ENCODE results near the gene CLPSL2. TPM values are rescaled to one million over a fixed set of nuclear protein-coding genes. Genes with fewer than 3 reads are reported as not detected.
A peak's percentile ranks its signal among the peaks of the same experiment; 100 is the strongest.

Gene CLPSL2
- total RNA-seq, 1 donor from 2014 or later: not detected

DNA sequence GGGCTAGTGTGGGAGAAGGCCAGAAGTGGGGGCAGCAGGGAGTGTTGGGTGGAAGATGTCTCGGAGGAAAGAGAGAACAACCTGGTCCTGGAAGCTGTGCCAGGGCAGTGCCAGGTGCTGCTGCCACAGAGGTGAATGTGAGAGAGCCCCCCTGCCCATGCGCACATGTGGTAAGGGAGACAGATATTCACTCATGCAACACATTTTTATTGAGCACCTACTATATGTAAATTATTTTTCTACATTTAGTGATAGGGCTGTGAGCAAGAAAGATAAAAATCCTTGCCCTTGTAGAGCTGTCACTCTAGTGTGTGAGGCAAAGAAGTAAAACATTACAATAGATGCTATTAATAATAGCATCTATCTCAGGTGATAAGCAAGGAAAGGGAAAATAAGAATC lies 4.9 kb downstream of the CLPSL2 start:
- DNase-seq (ENCODE audit: low spot score): no peak
- intact Hi-C loops (cut with DNase I): no loop called here

DNA sequence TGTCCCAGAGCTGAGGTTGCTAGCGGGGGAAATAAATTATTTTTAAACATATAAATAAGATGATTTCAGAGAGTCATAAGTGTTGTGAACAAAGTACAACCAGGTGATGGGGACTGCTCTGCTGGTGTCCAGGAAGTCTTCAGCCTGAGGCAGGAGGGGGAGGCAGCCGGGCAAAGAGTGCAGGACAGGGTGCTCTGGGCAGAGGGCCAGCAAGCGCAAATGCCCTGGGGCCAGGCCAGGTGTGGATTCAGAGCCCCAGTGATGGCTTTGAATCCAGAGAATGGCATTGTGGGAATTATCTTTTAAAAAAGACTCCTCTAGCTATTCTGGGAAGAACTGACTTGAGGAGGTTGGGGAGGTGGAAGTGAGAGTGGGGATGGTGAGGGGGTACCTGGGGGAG lies 6.0 kb downstream of the CLPSL2 start:
- intact Hi-C loops (cut with DNase I): no loop called here
- no peak for DNase-seq (ENCODE audit: low spot score)

DNA sequence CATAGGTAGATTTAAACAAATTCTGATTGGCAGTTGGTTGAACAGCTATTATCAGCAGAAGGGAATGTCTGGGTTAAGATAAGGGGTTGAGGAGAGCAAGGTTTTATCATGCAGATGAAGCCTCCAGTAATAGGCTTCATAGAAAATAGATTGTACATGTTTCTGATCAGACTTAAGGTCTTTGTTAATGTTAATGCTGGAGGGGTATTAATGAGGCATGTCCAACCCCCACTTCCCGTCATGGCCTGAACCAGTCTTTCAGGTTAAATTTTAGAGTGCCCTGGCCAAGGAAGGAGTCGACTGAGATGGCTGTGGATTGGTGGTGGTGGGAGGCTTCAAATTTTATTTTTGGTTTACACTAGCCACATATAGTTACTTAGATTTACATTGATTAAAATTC lies 7.8 kb downstream of the CLPSL2 start:
- intact Hi-C loops (cut with DNase I): no loop called here
- DNase-seq (ENCODE audit: low spot score): no peak

DNA sequence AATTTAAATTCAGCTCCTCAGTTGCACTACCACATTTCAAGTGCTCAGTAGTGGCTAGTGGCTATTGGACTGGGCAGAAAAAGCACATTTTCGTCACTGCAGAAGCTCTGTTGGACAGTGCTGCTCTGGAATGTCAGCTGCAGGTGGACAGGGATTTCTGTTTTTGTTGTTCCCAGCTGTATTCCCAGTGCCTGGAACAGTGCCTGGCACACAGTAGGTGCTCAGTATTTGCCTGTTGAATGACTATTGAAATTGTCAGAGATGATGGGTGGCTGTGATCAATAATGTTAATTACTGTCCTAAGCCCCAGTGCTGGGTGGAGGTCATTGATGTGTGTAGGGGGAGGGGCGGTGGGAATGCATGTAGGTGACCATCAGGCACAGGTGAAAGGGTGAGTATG lies 9.9 kb downstream of the CLPSL2 start:
- intact Hi-C loops (cut with DNase I): no loop called here
- no peak for DNase-seq (ENCODE audit: low spot score)

DNA sequence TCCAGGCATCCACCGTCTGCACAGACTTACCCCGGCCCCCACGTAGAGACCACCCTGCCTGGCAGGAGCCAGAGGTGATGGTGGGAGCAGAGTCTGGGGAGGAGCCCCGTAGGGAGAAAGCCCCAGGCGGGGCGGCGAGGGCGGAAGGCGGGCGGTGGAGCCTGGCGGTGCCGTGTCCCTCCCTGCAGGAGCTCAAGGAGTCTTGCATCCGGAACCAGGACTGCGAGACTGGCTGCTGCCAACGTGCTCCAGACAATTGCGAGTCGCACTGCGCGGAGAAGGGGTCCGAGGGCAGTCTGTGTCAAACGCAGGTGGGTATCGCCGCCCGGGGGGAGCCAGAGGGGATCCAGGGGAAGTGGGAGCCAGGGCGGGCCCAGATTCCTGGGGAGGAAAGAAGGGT lies 10.4 kb downstream of the CLPSL2 start:
- intact Hi-C loops (cut with DNase I): loop anchor here (1.0 kb wide), 1 partner anchor 11 kb away; no protein-coding TSS in a partner anchor
- no peak for DNase-seq (ENCODE audit: low spot score)

DNA sequence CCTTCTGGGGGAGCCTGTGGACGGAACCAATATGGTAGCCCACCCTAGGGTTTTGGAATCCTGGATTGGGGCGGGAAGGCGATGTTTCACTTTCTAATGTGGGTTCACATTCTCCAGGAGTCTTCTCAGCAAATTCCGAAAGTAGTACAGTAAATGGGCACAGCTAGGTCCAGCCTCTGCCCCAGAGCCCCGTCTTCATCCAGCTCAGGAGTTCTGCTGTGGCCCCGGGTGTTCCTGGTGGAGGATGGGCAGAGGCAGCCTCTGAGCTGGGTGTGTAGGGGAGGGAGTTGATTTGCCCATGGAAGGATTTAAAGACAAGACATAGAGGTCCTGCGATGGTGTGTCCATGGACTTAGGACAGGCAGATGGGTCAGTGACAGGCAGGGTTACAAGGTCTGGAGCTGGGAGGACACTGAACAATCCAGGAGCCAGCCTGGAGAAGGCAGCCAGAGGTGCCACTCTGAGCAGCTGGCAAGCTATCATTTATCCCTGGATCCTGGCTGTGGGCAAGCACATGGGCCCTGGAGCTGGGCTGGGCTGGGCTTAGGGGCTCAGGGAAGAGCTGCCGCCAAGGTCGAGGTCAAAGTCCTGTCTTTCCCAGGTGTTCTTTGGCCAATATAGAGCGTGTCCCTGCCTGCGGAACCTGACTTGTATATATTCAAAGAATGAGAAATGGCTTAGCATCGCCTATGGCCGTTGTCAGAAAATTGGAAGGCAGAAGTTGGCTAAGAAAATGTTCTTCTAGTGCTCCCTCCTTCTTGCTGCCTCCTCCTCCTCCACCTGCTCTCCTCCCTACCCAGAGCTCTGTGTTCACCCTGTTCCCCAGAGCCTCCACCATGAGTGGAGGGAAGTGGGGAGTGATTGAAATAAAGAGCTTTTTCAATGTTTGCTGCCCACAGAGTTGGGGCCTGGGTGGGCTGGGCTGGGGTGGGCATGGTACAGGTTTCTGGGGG lies 11.1 kb downstream of the CLPSL2 start:
- DNase-seq (ENCODE audit: low spot score): no peak
- intact Hi-C loops (cut with DNase I): loop anchor here (1.0 kb wide), 1 partner anchor 11 kb away; no protein-coding TSS in a partner anchor

DNA sequence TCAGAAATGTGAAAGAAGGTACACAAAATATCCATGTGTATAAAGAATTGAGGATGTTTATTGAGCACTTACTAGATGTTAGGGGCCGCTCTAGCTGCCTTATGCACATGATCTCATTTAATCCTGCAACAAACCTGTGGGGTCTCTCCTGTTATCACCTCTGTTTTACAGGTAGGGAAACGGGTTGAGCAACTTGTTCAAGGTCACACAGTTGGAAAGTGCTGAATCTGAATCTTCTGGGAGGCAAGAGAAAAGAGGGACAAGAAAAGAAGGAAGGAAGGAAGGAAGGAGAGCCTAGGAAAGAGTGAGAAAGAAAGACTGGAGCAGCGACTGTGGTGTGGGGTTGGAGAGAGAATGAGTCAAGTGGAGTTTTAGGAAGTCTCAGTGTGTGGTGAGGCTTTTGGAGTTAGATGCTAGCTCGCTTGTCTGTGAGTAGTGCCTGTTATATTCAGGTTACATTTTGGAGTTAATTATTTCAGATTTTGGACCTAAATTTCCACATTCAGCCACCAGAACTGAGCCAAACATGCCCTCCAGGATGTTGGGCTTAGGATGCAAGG lies 12.1 kb downstream of the CLPSL2 start:
- intact Hi-C loops (cut with DNase I): no loop called here
- no peak for DNase-seq (ENCODE audit: low spot score)

DNA sequence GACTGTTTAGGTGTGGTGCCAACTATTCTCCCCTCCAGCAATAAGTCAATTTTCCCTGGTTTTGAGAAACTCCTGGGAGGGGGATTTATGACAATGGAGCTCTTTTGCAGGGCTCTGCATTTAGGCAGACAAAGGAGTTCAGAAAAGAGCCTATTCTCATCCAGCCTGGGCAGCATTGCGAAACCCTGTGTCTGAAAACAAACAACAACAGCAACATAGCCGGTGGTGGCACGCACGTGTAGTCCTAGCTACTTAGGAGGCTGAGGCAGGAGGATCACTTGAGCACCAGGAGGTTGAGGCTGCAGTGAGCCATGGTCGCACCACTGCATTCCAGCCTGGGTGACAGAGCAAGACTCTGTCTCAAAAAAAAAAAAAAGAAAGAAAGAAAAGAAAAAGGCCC lies 14.3 kb downstream of the CLPSL2 start:
- intact Hi-C loops (cut with DNase I): no loop called here
- no peak for DNase-seq (ENCODE audit: low spot score)

DNA sequence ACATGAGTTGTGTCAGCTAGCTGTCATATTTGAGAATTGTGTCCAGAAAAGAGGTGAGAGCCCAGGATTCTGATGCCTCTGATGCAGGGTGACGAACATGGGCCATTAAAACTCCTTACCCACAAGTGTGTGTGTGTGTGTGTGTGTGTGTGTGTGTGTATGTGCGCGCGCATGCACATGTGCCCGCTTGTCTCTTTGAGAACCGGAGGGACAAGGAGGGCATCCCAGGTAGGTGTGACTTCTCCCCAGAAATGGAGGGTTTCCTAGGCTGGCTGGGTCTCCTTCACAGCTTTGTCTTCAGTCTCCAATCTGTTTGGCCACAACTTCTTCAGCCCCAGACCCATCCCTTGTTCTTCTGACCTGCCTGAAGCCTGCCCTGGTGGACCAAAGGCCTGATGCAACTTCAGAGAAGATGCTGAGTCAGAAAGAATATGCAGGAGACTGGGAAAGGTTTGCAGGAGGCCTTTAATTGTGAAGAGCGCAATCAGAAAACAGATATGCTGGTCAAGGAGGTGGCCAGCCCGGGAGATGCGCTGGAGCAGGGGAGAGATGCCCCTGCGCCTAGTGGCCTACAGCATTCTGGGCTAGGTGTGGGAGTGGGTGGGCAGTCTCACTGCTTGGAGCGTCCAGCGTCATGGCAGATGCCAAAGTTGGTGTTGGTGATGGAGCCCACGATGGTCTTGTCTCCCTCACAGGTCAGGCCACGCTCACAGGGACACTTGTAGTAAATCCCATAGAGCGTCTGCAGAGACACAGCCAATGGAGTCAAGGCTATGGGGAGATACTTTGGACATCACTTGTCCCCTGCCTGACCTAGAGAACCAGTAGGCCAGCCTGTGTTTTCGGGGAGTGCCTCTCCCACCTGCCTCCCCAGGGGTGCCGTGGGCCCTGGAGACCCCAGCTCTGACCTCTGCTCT lies 18.4 kb downstream of the CLPSL2 start:
- DNase-seq (ENCODE audit: low spot score): no peak
- intact Hi-C loops (cut with DNase I): no loop called here

DNA sequence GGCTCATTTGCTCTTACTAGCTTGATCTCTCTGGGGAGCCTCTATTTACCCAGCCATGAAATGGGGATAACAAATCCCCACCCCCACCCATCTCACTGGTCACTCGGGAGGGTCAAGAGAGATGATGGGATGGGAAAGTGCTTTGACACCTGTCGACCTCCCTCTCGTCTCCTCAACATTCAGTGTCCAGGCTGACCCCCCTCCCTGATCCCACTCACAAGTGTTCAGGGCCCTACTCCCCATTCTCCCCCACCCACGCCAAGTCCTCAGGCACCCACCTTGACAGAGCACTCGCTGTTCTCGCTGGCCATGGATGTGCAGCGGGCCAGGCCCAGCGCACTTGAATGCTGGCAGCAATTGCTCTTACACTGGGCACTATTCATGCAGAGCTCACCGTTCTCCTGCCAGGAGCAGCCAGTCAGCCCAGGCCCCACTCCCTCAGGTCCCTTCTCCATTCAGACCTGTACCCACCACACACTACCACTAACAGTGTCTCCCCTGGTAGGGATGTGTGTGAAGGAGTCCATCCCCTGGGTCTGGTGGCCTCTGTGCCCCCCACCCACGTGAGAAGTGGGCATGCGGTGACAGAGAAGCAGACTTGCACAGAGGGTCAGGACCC lies 19.2 kb downstream of the CLPSL2 start:
- intact Hi-C loops (cut with DNase I): no loop called here
- DNase-seq (ENCODE audit: low spot score): no peak

DNA sequence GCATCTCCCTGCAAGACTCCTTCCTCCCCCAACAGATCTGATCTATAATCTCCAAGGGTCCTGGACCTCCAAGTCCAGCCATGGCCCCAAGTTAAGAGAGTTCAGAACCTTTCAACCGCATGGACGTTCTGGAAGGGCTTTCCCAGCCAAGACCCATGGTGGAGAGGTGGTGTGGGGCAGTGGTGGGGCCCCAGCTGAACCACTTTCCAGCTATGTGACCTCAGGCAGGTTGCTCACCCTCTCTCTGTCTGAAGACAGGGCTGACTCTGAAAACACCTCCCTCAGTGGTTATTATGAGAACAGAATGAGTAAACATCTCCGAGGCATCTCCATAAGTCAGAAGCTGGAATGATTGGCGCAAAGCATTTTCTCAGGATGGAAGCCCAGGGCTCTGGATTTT lies 19.8 kb downstream of the CLPSL2 start:
- intact Hi-C loops (cut with DNase I): no loop called here
- DNase-seq (ENCODE audit: low spot score): peak; percentile 51

DNA sequence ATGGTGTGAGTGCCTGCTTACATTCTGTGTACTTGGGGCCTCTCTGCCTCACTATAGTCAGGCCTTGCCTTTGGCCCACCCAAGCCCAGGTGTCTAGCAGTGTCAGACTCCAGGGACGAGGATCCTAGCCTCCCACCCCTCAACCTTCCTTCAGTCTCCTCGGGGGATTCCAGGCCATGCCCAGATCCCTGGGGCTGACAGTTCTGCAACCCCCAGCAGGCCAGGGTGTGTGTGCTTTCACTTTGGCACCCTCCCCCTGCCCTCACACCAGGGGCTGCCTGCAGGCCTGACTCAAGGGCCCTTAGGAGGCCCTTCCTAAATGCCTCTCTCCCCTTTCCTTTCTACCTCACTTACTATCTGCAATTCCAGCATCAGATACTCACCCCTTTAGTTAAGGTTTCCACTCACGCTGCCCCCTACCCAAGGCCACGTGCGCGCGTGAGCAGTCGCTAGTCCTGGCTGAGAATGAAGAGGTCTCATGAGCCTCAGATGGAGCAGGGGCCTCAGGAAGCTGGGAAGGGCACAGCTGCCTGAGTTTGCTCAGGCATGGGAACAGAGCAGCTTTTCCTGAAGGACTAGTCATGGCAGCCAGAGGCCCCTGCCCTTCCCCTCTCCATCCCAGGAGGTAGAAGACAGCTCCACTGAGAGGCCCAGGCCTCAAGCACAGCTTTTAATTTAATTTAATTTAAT lies 21.6 kb downstream of the CLPSL2 start:
- no peak for DNase-seq (ENCODE audit: low spot score)
- intact Hi-C loops (cut with DNase I): loop anchor here (1.0 kb wide), 1 partner anchor 11 kb away; no protein-coding TSS in a partner anchor

DNA sequence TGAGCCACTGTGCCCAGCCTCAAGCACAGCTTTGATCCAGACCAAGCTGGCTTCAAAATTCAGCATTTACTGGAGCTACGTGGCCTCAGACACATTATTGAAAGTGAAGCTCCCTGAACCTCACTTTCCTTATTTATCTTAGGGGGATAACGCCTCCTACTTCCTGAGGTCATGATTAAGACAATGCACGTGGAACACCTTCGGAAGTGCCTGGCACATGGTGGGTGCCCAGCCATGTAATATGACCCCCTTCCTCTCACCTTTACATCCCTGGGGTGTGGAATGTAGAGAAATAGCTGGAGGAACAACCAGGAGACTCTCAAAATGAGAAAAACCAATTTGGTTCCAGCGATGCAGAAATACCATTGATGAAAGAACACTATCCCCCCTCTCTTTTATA lies 22.3 kb downstream of the CLPSL2 start:
- intact Hi-C loops (cut with DNase I): loop anchor here (1.0 kb wide), 1 partner anchor 11 kb away; no protein-coding TSS in a partner anchor
- no peak for DNase-seq (ENCODE audit: low spot score)

DNA sequence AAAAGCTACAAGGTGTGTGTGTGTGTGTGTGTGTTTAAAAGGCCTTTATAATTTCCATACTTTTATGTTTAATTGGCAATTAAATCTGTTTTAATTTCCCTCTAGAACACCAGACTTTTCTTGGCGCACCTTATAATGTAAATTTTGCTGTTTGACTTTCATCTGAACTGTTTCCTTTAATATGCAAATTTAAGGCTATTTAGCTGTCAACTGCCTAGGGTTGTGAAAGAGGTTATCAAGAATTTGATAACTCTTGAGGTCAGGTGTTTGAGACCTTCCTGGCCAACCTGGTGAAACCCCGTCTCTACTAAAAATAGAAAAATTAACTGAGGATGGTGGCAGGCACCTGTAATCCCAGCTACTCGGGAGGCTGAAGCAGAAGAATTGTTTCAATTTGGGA lies 24.8 kb downstream of the CLPSL2 start:
- no peak for DNase-seq (ENCODE audit: low spot score)
- intact Hi-C loops (cut with DNase I): no loop called here

DNA sequence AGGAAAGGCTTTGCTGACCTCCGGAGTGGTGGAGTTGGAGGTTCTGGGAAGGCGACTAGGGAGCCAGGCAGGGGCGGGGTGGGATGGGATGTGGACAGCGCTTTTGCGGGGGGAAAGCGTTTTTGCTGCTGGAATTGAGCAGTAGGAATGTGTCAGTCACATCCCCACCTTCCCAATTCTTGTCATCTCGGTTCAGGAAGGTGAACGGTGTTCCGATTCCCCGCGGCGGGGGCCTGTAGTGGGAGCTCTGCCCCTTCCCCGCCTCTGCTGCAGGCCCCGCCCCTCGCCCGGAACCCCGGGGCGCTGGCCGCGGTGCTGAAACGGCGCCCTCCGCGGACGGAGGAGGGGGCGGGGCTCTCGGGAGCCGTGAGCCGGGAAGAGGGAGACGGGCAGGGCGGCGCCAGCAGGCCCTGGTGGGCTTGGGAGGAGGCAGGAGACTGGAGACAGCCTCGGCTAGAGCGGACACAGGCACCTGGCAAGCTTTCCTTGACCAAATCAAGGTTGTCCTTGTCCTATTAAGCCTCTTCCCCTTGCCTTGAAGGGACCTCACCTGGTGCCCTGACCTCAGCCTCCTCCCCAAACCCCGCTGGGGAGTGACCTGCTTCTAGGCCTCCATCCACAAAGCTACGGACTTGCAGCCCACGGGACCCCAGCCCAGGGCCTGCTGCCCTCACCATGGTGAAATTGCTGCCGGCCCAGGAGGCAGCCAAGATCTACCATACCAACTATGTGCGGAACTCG lies 28.8 kb downstream of the CLPSL2 start, which contains the start of gene LHFPL5:
Gene LHFPL5 (plus strand): TSS at position 357 of the 741 bp plus-strand sequence. CDS start 319 bp downstream, at position 676.
- intact Hi-C loops (cut with DNase I): no loop called here
- DNase-seq (ENCODE audit: low spot score): no peak

DNA sequence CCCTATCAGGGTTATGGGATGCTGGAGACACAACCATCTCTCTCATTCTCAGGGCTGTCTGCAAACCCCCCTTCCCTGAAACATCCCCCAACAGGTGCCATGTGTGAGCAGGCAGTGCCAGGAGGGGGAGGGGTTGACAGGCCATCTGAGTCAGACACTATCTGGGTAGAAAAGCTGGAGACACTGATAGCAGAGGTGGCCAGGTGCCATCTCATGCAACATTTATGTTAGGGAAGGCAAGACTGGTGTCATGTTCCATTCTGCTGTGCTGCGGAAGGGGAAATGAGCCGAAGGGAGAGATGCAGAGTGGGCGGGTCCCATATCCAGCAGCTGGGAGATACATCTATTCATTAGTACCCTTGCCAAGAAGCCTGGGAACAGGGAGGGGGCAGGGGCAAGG lies 32.3 kb downstream of the CLPSL2 start:
- intact Hi-C loops (cut with DNase I): no loop called here

DNA sequence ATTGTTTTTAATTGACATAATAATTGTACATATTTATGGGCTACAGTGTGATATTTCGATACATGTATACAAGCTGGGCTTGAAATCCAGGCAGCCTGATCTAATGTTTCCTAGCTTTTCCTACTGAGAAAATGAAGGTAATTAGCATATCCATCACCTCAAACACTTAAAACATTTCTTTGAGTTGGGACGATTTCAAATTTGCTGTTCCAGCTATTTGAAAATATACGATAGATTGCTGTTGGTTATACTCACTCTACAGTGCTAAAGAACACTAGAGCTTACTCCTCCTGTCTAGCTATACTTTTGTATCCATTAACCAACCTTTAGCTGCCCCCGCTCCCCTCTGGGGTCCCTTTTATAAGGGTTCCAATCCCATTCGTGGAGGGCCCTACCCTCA lies 33.4 kb downstream of the CLPSL2 start:
- intact Hi-C loops (cut with DNase I): no loop called here
- DNase-seq (ENCODE audit: low spot score): no peak

More for the DNA sequence above, 32.3 kb downstream of the CLPSL2 start:
- DNase-seq (ENCODE audit: low spot score): no peak

Data from cardiac septum (tissue), 1 donor.